ENCODE results near the gene ZNF358.

ZNF358 gene

GRCh38 chr19:7524992-7525739 lies 9.3 kb downstream of the ZNF358 start:
- TF ChIP-seq EZH2 (IDR thresholded peaks at IDR 0.05; ENCODE audit: borderline replicate concordance, low read depth, low read length, severe bottlenecking), result no peak
- TF ChIP-seq, protein P1, sequence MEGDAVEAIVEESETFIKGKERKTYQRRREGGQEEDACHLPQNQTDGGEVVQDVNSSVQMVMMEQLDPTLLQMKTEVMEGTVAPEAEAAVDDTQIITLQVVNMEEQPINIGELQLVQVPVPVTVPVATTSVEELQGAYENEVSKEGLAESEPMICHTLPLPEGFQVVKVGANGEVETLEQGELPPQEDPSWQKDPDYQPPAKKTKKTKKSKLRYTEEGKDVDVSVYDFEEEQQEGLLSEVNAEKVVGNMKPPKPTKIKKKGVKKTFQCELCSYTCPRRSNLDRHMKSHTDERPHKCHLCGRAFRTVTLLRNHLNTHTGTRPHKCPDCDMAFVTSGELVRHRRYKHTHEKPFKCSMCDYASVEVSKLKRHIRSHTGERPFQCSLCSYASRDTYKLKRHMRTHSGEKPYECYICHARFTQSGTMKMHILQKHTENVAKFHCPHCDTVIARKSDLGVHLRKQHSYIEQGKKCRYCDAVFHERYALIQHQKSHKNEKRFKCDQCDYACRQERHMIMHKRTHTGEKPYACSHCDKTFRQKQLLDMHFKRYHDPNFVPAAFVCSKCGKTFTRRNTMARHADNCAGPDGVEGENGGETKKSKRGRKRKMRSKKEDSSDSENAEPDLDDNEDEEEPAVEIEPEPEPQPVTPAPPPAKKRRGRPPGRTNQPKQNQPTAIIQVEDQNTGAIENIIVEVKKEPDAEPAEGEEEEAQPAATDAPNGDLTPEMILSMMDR (IDR thresholded peaks at IDR 0.05; ENCODE audit: borderline replicate concordance, extremely low read depth, low read length, poor library complexity, severe bottlenecking), result no peak
- DNase-seq (no peak), ATAC-seq (ENCODE audit: insufficient read depth, low read depth) (no peak)

GRCh38 chr19:7526059-7526929 lies 10.4 kb downstream of the ZNF358 start:
- no peaks in the 10 kb centered on the region for H3K9me3 ChIP-seq (ENCODE audit: insufficient read depth, low read length, severe bottlenecking)
- no peaks in the 10 kb centered on the region for H3K27me3 ChIP-seq (ENCODE audit: insufficient read depth, low read length, poor library complexity)
- no peak overlapping the region for H3K27ac ChIP-seq (ENCODE audit: low read length)
- H3K9ac ChIP-seq (ENCODE audit: low read depth, low read length), result no peak overlapping the region
- H3K4me2 ChIP-seq (ENCODE audit: insufficient read depth, low read length), result no peak overlapping the region
- no peak for ATAC-seq (ENCODE audit: insufficient read depth, low read depth)
- DNase-seq, result no peak
- H3K36me3 ChIP-seq (ENCODE audit: insufficient read depth, low read length), result peaks cover 48% of the 10 kb centered on the region
- peaks cover 18% of the 10 kb centered on the region for H3K79me2 ChIP-seq (ENCODE audit: insufficient read depth, low read length)
- H4K20me1 ChIP-seq (ENCODE audit: insufficient read depth, low read length), result no peaks in the 10 kb centered on the region; the same call in 1 of the 2 replicates
- peaks cover 24% of the 10 kb centered on the region for H3K4me1 ChIP-seq (ENCODE audit: insufficient read depth, low read length)
- H2AFZ ChIP-seq (ENCODE audit: low read depth, low read length), result no peak overlapping the region
- no peak for TF ChIP-seq EZH2 (IDR thresholded peaks at IDR 0.05; ENCODE audit: borderline replicate concordance, low read depth, low read length, severe bottlenecking)
- TF ChIP-seq, protein P1 (IDR thresholded peaks at IDR 0.05; ENCODE audit: borderline replicate concordance, extremely low read depth, low read length, poor library complexity, severe bottlenecking), result no peak
- H3K4me3 ChIP-seq (ENCODE audit: low read depth in 1 of 2, low read length in 2 of 2), result no peak overlapping the region

More at GRCh38 chr19:7524992-7525739, 9.3 kb downstream of the ZNF358 start:
- Histone ChIP-seq H3K79me2 (ENCODE audit: insufficient read depth, low read length) (peaks cover 18% of the 10 kb centered on the region), H4K20me1 (ENCODE audit: insufficient read depth, low read length) (no peaks in the 10 kb centered on the region; the same call in 1 of the 2 replicates), H3K4me1 (ENCODE audit: insufficient read depth, low read length) (peaks cover 24% of the 10 kb centered on the region), H3K9ac (ENCODE audit: low read depth, low read length) (no peak overlapping the region), H3K9me3 (ENCODE audit: insufficient read depth, low read length, severe bottlenecking) (no peaks in the 10 kb centered on the region), H3K4me3 (ENCODE audit: low read depth in 1 of 2, low read length in 2 of 2) (no peak overlapping the region), H3K27ac (ENCODE audit: low read length) (no peak overlapping the region), H2AFZ (ENCODE audit: low read depth, low read length) (no peak overlapping the region), H3K4me2 (ENCODE audit: insufficient read depth, low read length) (no peak overlapping the region), H3K36me3 (ENCODE audit: insufficient read depth, low read length) (peaks cover 44% of the 10 kb centered on the region), H3K27me3 (ENCODE audit: insufficient read depth, low read length, poor library complexity) (no peaks in the 10 kb centered on the region)

- no peak overlapping the region for H3K4me2 ChIP-seq (ENCODE audit: insufficient read depth, low read length)
- H3K9ac ChIP-seq (ENCODE audit: low read depth, low read length), result no peak overlapping the region
- H3K4me3 ChIP-seq (ENCODE audit: low read depth in 1 of 2, low read length in 2 of 2), result no peak overlapping the region
- peaks cover 15% of the 10 kb centered on the region for H3K4me1 ChIP-seq (ENCODE audit: insufficient read depth, low read length)
- H3K9me3 ChIP-seq (ENCODE audit: insufficient read depth, low read length, severe bottlenecking), result no peaks in the 10 kb centered on the region
- ATAC-seq (ENCODE audit: insufficient read depth, low read depth) (no peak), DNase-seq (no peak)
- TF ChIP-seq EZH2 (IDR thresholded peaks at IDR 0.05; ENCODE audit: borderline replicate concordance, low read depth, low read length, severe bottlenecking), result no peak
- TF ChIP-seq, protein P1 (IDR thresholded peaks at IDR 0.05; ENCODE audit: borderline replicate concordance, extremely low read depth, low read length, poor library complexity, severe bottlenecking), result no peak
- no peaks in the 10 kb centered on the region for H3K27me3 ChIP-seq (ENCODE audit: insufficient read depth, low read length, poor library complexity)
- H2AFZ ChIP-seq (ENCODE audit: low read depth, low read length), result no peak overlapping the region
- no peak overlapping the region for H3K27ac ChIP-seq (ENCODE audit: low read length)
- peaks cover 53% of the 10 kb centered on the region for H3K36me3 ChIP-seq (ENCODE audit: insufficient read depth, low read length)
- no peaks in the 10 kb centered on the region; the same call in 1 of the 2 replicates for H4K20me1 ChIP-seq (ENCODE audit: insufficient read depth, low read length)
- H3K79me2 ChIP-seq (ENCODE audit: insufficient read depth, low read length), result peaks cover 17% of the 10 kb centered on the region
Measured at GRCh38 chr19:7527516-7528191, 11.8 kb downstream of the ZNF358 start.
